Adipocyte (in vitro differentiated cells): ENCODE measurements around the gene WDFY4.

ENCODE experiments used
- DNase-seq: peaks from one replicate; pipeline ENCODE4 v3.0.0-alpha.2; 2015; ENCODE audit warnings: low read depth
- H3K27me3 ChIP-seq: replicated peaks from 2 replicates; pipeline ENCODE4 v1.7.0; 2013; ENCODE audit warnings: mild to moderate bottlenecking, low read length, moderate library complexity; ENCODE audit not compliant: control insufficient read depth, insufficient read depth
- H3K36me3 ChIP-seq: 2 replicates; pipeline ENCODE4 v1.7.0; 2013; ENCODE audit warnings: low read length, mild to moderate bottlenecking, moderate library complexity; ENCODE audit not compliant: control insufficient read depth, insufficient read depth, severe bottlenecking
- H3K4me1 ChIP-seq: 2 replicates; pipeline ENCODE4 v1.7.0; 2013; ENCODE audit warnings: mild to moderate bottlenecking, low read length, moderate library complexity; ENCODE audit not compliant: control insufficient read depth, insufficient read depth
- H3K4me3 ChIP-seq: 2 replicates; pipeline ENCODE4 v1.7.0; 2013; ENCODE audit warnings: mild to moderate bottlenecking, low read length, moderate library complexity
- H3K9ac ChIP-seq: 2 replicates; pipeline ENCODE4 v1.7.0; 2013; ENCODE audit warnings: mild to moderate bottlenecking, low read length, moderate library complexity
- H3K9me3 ChIP-seq: 2 replicates; pipeline ENCODE4 v1.7.0; 2013; ENCODE audit warnings: mild to moderate bottlenecking, low read length, moderate library complexity; ENCODE audit not compliant: control insufficient read depth

The WDFY4 gene

GRCh38 chr10:48834189-48834965, 149.7 kb downstream of the WDFY4 start:
- DNase-seq: no peak
- no peak overlapping the region for H3K4me3 ChIP-seq
- H3K9ac ChIP-seq: no peak overlapping the region
- H3K9me3 ChIP-seq: peaks cover 4% of the 10 kb centered on the region
- no peaks in the 10 kb centered on the region for H3K4me1 ChIP-seq
- no peaks in the 10 kb centered on the region for H3K36me3 ChIP-seq
- peaks cover 27% of the 10 kb centered on the region for H3K27me3 ChIP-seq

- Histone ChIP-seq H3K9me3 (peaks cover 4% of the 10 kb centered on the region), H3K9ac (no peak overlapping the region), H3K4me1 (no peaks in the 10 kb centered on the region), H3K36me3 (no peaks in the 10 kb centered on the region), H3K4me3 (no peak overlapping the region), H3K27me3 (peaks cover 22% of the 10 kb centered on the region)
- DNase-seq: no peak
These were observed 151.1 kb downstream of the WDFY4 start for GRCh38 chr10:48835781-48836180.

GRCh38 chr10:48836605-48837004, 151.9 kb downstream of the WDFY4 start:
- Histone ChIP-seq H3K4me3 (no peak overlapping the region), H3K4me1 (no peaks in the 10 kb centered on the region)

GRCh38 chr10:48838834-48839233, 154.2 kb downstream of the WDFY4 start:
- Histone ChIP-seq H3K9ac (no peak overlapping the region), H3K9me3 (no peaks in the 10 kb centered on the region), H3K27me3 (peaks cover 31% of the 10 kb centered on the region), H3K4me1 (no peaks in the 10 kb centered on the region), H3K4me3 (no peak overlapping the region), H3K36me3 (no peaks in the 10 kb centered on the region)
- DNase-seq: no peak

More at GRCh38 chr10:48836605-48837004, 151.9 kb downstream of the WDFY4 start:
- no peak for DNase-seq
- Histone ChIP-seq H3K9ac (no peak overlapping the region), H3K9me3 (peaks cover 4% of the 10 kb centered on the region), H3K27me3 (peaks cover 22% of the 10 kb centered on the region), H3K36me3 (no peaks in the 10 kb centered on the region)

- H3K9ac ChIP-seq: no peak overlapping the region
- H3K27me3 ChIP-seq: peaks cover 26% of the 10 kb centered on the region
- DNase-seq: no peak
- H3K36me3 ChIP-seq: no peaks in the 10 kb centered on the region
- no peak overlapping the region for H3K4me3 ChIP-seq
- H3K4me1 ChIP-seq: no peaks in the 10 kb centered on the region
- no peaks in the 10 kb centered on the region for H3K9me3 ChIP-seq
These were observed 155.4 kb downstream of the WDFY4 start for GRCh38 chr10:48839809-48840679.

- Histone ChIP-seq H3K4me3 (no peak overlapping the region), H3K9me3 (no peaks in the 10 kb centered on the region), H3K4me1 (no peaks in the 10 kb centered on the region), H3K9ac (no peak overlapping the region), H3K36me3 (no peaks in the 10 kb centered on the region), H3K27me3 (peaks cover 28% of the 10 kb centered on the region)
- no peak for DNase-seq
These were observed 157.6 kb downstream of the WDFY4 start for GRCh38 chr10:48842231-48842630.

- no peaks in the 10 kb centered on the region for H3K9me3 ChIP-seq
- H3K36me3 ChIP-seq: no peaks in the 10 kb centered on the region
- H3K27me3 ChIP-seq: peaks cover 20% of the 10 kb centered on the region
- H3K9ac ChIP-seq: no peak overlapping the region
- no peak for DNase-seq
- no peaks in the 10 kb centered on the region for H3K4me1 ChIP-seq
- H3K4me3 ChIP-seq: no peak overlapping the region
These were observed 158.5 kb downstream of the WDFY4 start for GRCh38 chr10:48843198-48843597.

- Histone ChIP-seq H3K4me1 (no peaks in the 10 kb centered on the region), H3K27me3 (peaks cover 21% of the 10 kb centered on the region), H3K4me3 (no peak overlapping the region), H3K9me3 (no peaks in the 10 kb centered on the region), H3K9ac (no peak overlapping the region), H3K36me3 (no peaks in the 10 kb centered on the region)
- DNase-seq: no peak
These were observed 159.9 kb downstream of the WDFY4 start for GRCh38 chr10:48844616-48845015.

GRCh38 chr10:48845512-48845911, 160.8 kb downstream of the WDFY4 start:
- Histone ChIP-seq H3K27me3 (peaks cover 21% of the 10 kb centered on the region), H3K9me3 (no peaks in the 10 kb centered on the region), H3K4me1 (no peaks in the 10 kb centered on the region), H3K9ac (no peak overlapping the region), H3K36me3 (no peaks in the 10 kb centered on the region), H3K4me3 (no peak overlapping the region)
- no peak for DNase-seq

- Histone ChIP-seq H3K9ac (no peak overlapping the region), H3K36me3 (no peaks in the 10 kb centered on the region), H3K4me1 (no peaks in the 10 kb centered on the region), H3K4me3 (no peak overlapping the region), H3K27me3 (peaks cover 14% of the 10 kb centered on the region), H3K9me3 (no peaks in the 10 kb centered on the region)
- no peak for DNase-seq
These were observed 163.0 kb downstream of the WDFY4 start for GRCh38 chr10:48847691-48848090.

GRCh38 chr10:48856855-48857254, 172.2 kb downstream of the WDFY4 start:
- no peak for DNase-seq
- H3K36me3 ChIP-seq: no peaks in the 10 kb centered on the region
- no peak overlapping the region for H3K9ac ChIP-seq
- no peaks in the 10 kb centered on the region for H3K4me1 ChIP-seq
- no peak overlapping the region for H3K4me3 ChIP-seq
- no peaks in the 10 kb centered on the region for H3K27me3 ChIP-seq
- H3K9me3 ChIP-seq: peaks cover 9% of the 10 kb centered on the region
